Activated CD4-positive, alpha-beta T cell treated with anti-CD3 and anti-CD28 coated beads, Interleukin-2, amount 50 U/mL, for 24 hours (primary cell): ENCODE data around the gene RBM34.
"Not testable (repeated sequence)": the region's sequence is repeated elsewhere in the genome, so short reads cannot be mapped to it uniquely, and the experiment has no call there.

Experiments
- DNase-seq, 2 donors: peaks; one replicate each; pipeline ENCODE4 v3.0.0-alpha.2; 2020; ENCODE audit warnings: low read depth in 1 of 2, low spot score in 1 of 2

The RBM34 gene

GRCh38 chr1:235160957-235161684 lies at the start of gene RBM34:
TSS of gene RBM34 (minus strand) at chr1:235161250. CDS start at chr1:235161226, 24 bp downstream.
- DNase-seq: peak; percentile 85 to 90

DNA sequence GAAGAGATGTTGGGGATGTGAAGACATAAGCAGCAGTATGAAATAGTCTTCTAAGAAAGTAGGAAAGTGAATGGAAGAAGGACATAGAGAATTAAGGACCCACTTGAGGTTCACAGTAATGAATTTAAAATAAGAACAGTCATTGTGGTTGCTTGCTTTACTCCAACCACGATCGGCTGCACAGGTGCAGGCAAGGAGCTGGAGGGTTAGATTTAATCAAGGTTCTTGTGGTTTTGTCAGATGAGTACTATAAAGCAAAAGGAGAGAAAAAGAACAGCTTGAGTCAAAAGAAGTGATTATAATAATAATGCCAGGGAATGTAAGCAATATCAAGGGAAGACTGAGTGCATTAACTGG lies 46.1 kb upstream of the RBM34 start:
- peak in 1 of 2 donors; percentile 41 for DNase-seq

GRCh38 chr1:235206533-235207208 lies 45.6 kb upstream of the RBM34 start:
- peak in 1 of 2 donors; percentile 37 for DNase-seq

DNA sequence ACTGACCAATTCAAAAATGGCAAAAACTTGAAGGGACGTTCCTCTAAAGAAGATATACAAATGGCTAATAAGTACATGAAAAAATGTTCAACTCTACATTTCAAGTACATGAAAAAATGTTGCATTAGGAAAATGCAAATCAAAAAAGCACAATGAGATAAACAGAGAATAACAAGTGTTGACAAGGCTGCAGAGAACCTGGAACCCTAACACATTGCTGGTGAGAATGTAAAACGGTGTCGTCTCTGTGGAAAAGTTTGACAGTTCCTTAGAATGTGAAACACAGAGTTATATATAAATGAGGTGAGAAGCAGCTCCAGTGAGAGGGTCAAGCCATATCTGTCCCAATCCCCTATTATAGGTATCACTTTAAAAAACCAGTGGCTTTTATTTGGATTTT lies 44.6 kb upstream of the RBM34 start:
- no peak for DNase-seq

- no peak for DNase-seq
Observed at GRCh38 chr1:235203428-235203827, 42.4 kb upstream of the RBM34 start.

- DNase-seq: not testable (repeated sequence)
Observed at GRCh38 chr1:235202447-235202846, 41.4 kb upstream of the RBM34 start.

DNA sequence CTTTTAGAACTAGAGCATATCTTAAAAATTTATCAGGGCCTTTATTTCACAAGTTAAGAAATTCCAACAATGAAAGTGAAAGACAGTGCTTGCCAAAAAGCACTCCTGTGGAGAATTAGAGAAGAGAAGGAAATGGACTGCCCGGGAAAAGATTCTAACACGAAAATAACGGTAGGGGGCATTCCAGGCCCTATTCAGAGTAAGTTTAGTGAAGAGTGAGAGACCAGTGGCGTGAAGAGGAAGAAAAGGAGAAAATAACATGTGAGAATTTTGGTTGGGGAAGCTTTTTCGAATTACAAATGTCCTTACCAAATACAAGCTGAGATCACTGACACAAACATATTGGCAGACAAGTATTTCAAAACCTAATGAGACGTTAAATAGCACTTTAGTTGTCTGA lies 38.4 kb upstream of the RBM34 start:
- no peak for DNase-seq

DNA sequence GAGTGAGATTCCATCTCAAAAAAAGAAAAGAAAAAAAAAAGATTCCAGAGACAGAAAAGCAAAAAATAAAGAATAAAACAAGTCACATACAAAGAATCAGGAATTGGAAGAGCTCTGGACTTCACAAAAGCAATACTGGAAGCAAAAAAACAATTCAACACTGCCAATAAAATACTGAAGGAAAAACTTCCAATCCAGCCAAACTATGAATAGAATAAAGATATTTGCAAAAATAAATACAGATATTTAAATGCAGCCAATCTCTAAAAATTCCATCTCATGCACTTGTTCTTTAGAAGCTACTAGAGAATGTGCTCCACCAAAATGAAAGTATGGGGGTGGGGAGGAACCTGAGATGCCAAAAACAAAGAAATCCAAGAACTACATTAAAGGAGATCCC lies 29.4 kb upstream of the RBM34 start:
- DNase-seq: no peak

DNA sequence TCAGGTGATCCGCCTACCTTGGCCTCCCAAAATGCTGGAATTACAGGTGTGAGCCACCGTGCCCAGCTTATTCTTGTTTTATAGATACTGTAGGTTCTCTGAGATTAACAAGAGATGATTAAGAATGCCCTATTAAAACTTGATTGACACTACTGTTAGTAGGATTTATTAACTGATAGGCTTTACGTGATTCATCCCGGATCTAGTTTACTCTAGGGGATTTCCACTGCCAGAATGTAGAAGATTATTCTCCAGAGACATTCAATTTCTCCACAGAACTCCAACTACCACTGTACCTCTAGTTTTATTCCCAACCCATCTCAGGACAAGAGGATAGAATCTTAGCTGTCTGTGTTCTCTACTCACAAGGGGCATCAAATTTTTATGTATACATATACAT lies 26.3 kb upstream of the RBM34 start:
- no peak for DNase-seq

GRCh38 chr1:235181561-235182245 lies 20.7 kb upstream of the RBM34 start:
- no peak for DNase-seq

GRCh38 chr1:235180916-235181460 lies 19.9 kb upstream of the RBM34 start:
- no peak for DNase-seq

DNA sequence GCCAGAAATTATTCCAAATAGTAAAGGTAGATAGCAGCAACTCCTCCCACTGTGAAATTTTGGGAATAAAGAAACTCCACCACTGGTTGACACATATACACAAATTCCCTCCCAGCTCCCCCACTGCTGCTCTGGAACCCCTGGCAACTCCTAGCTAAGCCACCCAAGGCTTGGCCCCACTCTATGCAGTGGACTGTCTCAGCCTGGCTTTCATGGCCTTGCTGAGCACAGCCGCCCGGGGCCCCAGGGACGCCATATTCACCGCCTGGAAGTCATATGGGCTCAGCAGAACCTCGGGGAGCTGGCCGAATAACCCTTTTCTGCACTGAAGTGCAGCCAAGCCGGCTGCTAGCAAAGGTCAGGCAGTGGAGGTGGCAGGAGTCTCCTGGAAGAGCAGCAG lies 15.4 kb upstream of the RBM34 start:
- no peak for DNase-seq

GRCh38 chr1:235169986-235170385 lies 8.9 kb upstream of the RBM34 start:
- no peak for DNase-seq

DNA sequence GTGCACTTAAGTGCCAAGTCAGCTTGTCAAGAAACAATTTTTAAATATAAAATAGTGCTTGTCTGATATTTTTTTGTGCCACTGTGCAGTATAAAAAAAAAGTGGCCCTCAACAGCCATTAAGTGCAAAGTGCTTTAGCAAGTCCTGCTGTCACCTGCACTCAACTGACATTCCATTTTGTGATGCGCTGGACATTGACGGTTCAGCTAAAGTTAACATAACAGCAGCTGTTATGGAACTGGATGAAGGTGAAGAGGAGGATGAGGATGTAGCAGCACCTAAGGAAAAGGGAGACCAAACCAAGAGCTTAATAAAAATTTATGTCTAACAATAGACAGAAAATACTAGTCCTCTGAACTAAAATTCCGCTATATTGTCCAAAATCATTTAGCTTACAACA lies 7.3 kb upstream of the RBM34 start:
- DNase-seq: no peak

- no peak for DNase-seq
Observed at GRCh38 chr1:235161685-235162327, 756 bp upstream of the RBM34 start.

DNA sequence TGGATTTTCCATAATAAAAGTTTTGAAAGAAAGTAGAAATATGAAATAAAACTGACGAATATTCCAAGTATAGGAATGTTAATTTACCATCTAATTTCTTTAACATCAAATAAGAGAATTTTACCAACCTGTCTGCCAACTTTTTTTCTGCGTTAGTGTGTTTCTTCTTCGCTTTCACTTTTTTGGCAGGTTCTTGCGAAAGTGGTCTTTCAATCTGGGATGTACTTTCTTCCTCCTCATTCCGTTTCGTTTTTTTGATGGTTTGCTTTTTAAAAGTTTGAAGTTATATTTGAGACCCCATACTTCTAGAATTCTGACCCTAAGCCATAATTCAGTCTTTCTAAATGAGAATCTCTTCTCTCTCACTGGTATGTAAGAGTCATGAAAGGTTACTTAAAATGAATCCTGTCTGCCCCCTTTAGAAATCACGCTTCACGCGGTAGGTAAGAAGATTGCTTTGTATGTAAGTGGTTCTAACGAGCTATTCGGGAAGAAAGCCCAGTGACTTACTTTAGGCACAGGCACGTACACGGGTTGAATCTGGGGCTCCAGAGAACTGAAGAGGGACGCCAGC lies 580 bp downstream of the RBM34 start:
- no peak for DNase-seq

DNA sequence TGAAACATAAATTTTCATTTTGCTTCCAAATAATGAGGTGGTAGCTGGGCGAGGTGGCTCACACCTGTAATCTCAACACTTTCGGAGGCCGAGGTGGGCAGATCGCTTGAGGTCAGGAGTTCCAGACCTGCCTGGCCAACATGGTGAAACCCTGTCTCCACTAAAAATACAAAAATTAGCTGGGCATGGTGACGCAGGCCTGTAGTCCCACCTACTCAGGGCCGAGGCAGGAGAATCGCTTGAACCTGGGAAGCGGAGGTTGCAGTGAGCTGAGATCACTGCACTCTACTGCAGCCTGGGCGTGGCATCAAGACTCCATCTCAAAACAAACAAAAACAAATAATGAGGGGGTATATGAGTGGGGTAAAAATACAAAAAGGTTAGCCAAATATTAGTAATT lies 1.1 kb downstream of the RBM34 start:
- DNase-seq: not testable (repeated sequence)

- not testable (repeated sequence) for DNase-seq
Observed at GRCh38 chr1:235159284-235159683, 1.8 kb downstream of the RBM34 start.

- no peak for DNase-seq
Observed at GRCh38 chr1:235158680-235159079, 2.4 kb downstream of the RBM34 start.

GRCh38 chr1:235157150-235157549 lies 3.9 kb downstream of the RBM34 start:
- no peak for DNase-seq

GRCh38 chr1:235156740-235157139 lies 4.3 kb downstream of the RBM34 start:
- DNase-seq: no peak
